K562 (cell line): ENCODE measurements around the gene COPS6. TPM values are rescaled to one million over a fixed set of nuclear protein-coding genes. Genes with fewer than 3 reads are reported as not detected.

Source experiments
- ATAC-seq: fragments of 200-7000 bp; cut with Tn5 transposase; 3 replicates; pipeline ENCODE4 v1.9.1; 2020; ENCODE audit warnings: moderate library complexity
- BruUV-seq: library from RNA; stranded (reverse); fragments of 400-500 nt; replicated peaks from 2 replicates; lab custom pipeline; 2021; lab: Mats Ljungman, UMichigan
- CTCF ChIA-PET: fragments of 300-600 bp; formaldehyde crosslinking; extraction: SDS; loops from one replicate; lab custom pipeline; 2021; ENCODE audit warnings: low intra/inter-chr PET ratio; lab: Yijun Ruan, JAX
- POLR2A ChIA-PET: fragments of 300-600, 350-650 bp; sonication (Branson Sonifier 250); formaldehyde crosslinking; extraction: SDS; loops from one replicate; lab custom pipeline; 2021; ENCODE audit warnings: antibody characterized with exemption, inconsistent platforms; lab: Yijun Ruan, JAX
- DNase-seq, 4 experiments: peaks; one replicate each; pipeline versions ENCODE4 v3.0.0 to v3.0.0-alpha.2; 2011 to 2018; ENCODE audit warnings: low spot score in 3 of 4, mixed read lengths in 3 of 4; ENCODE audit errors: extremely low read depth in 1 of 4
- FAIRE-seq: peaks from 2 replicates; lab custom pipeline; 2011; peaks lifted over from hg19 to GRCh38; lab: Jason Lieb, UNC
- H2AFZ ChIP-seq: 2 replicates; pipeline ENCODE4 v1.6.0; 2011; ENCODE audit warnings: low read depth, low read length, control low read depth, inconsistent platforms
- H3K27ac ChIP-seq: fragments of 200-600 bp; 3 replicates; pipeline ENCODE4 v1.8.0; 2011; ENCODE audit warnings: low read depth, mild to moderate bottlenecking, control low read depth, inconsistent platforms, low read length, moderate library complexity, mixed read lengths; ENCODE audit errors: extremely low read depth
- H3K27me3 ChIP-seq, 2 experiments: fragments of 300-600 bp in 1 of 2; 2 replicates in 1 of 2; 3 replicates in 1 of 2; pipeline versions ENCODE4 v1.6.0 to v1.8.0; 2011; ENCODE audit warnings: inconsistent platforms in 2 of 2, low read length in 2 of 2, mild to moderate bottlenecking in 1 of 2, mixed read lengths in 1 of 2, moderate library complexity in 1 of 2; ENCODE audit not compliant: control insufficient read depth in 2 of 2, insufficient read depth in 2 of 2
- H3K36me3 ChIP-seq: fragments of 300-600 bp; 3 replicates; pipeline ENCODE4 v1.8.0; 2011; ENCODE audit warnings: mild to moderate bottlenecking, low read length, inconsistent platforms; ENCODE audit not compliant: control insufficient read depth, insufficient read depth
- H3K4me1 ChIP-seq, 2 experiments: fragments of 200-600 bp in 1 of 2; replicated peaks in 1 of 2; 2 replicates in 1 of 2; 3 replicates in 1 of 2; pipeline versions ENCODE4 v1.5.1 to v1.8.0; 2011; ENCODE audit warnings: inconsistent platforms in 2 of 2, low read length in 2 of 2, mild to moderate bottlenecking in 1 of 2, mixed read lengths in 1 of 2, moderate library complexity in 1 of 2; ENCODE audit not compliant: control insufficient read depth in 2 of 2, insufficient read depth in 2 of 2
- H3K4me2 ChIP-seq: 2 replicates; pipeline ENCODE4 v1.6.1; 2011; ENCODE audit warnings: low read length, control low read depth, inconsistent platforms, mixed read lengths; ENCODE audit not compliant: insufficient read depth
- H3K4me3 ChIP-seq: fragments of 200-600 bp; sonication (generic), shearing (Covaris generic); 2 replicates; pipeline ENCODE4 v1.5.1; 2016; ENCODE audit warnings: control low read depth, inconsistent platforms
- H3K79me2 ChIP-seq: fragments of 200-600 bp; 3 replicates; pipeline ENCODE4 v1.8.0; 2011; ENCODE audit warnings: low read length, inconsistent platforms; ENCODE audit not compliant: control insufficient read depth, insufficient read depth
- H3K9ac ChIP-seq, 2 experiments: 2 replicates each; pipeline versions ENCODE4 v1.6.0 to v1.6.1; 2011; ENCODE audit warnings: low read depth in 2 of 2, low read length in 2 of 2, control low read depth in 1 of 2, inconsistent platforms in 1 of 2, mild to moderate bottlenecking in 1 of 2, mixed read lengths in 1 of 2; ENCODE audit not compliant: insufficient read depth in 1 of 2
- H3K9me1 ChIP-seq: one replicate; pipeline ENCODE4 v1.6.0; 2011; ENCODE audit warnings: inconsistent platforms, mild to moderate bottlenecking, low read length, moderate library complexity; ENCODE audit not compliant: control insufficient read depth, insufficient read depth
- H3K9me3 ChIP-seq: replicated peaks from 2 replicates; pipeline ENCODE4 v1.5.1; 2011; ENCODE audit warnings: low read depth, low read length, inconsistent platforms; ENCODE audit not compliant: control insufficient read depth, insufficient read depth
- H4K20me1 ChIP-seq: replicated peaks from 2 replicates; pipeline ENCODE4 v1.6.1; 2011; ENCODE audit warnings: low read length, inconsistent platforms, mixed read lengths; ENCODE audit not compliant: control insufficient read depth, insufficient read depth
- POLR2G ChIP-seq: fragments of 200-400 bp; formaldehyde crosslinking; IDR thresholded peaks from 2 replicates; pipeline ENCODE4 v1.6.1; 2017; ENCODE audit warnings: low read depth, mild to moderate bottlenecking, antibody characterized with exemption, low read length, moderate library complexity
- PRPF4 ChIP-seq: fragments of 200-400 bp; formaldehyde crosslinking; IDR thresholded peaks from one replicate; pipeline ENCODE4 v1.6.1; 2017; ENCODE audit warnings: low read length, low read depth, mild to moderate bottlenecking; ENCODE audit not compliant: insufficient read depth, poor library complexity, severe bottlenecking
- RBFOX2 ChIP-seq: fragments of 200-400 bp; formaldehyde crosslinking; IDR thresholded peaks from 2 replicates; pipeline ENCODE4 v1.6.1; 2017; ENCODE audit warnings: low read depth, mild to moderate bottlenecking, low read length, moderate library complexity
- RBM39 ChIP-seq: fragments of 200-400 bp; formaldehyde crosslinking; optimal IDR thresholded peaks from 2 replicates; pipeline ENCODE3; 2018; ENCODE audit warnings: low read depth, low read length
- WGBS: fragments of 100-300 bp; shearing (Covaris generic); methylation state at CpG from one replicate; pipeline ENCODE4 v1.1.6; 2016; ENCODE audit warnings: low coverage, mixed read lengths; ENCODE audit not compliant: insufficient coverage; ENCODE audit errors: missing lambda C conversion rate; 5-methylcytosine and 5-hydroxymethylcytosine counted together
- in situ Hi-C: fragments of 300-500 bp; cut with MboI; formaldehyde crosslinking; loops from 4 replicates; pipeline ENCODE4 v1.15.0; 2018; ENCODE audit warnings: inconsistent platforms, mixed read lengths
- intact Hi-C: fragments of 100-400 bp; cut with micrococcal nuclease; formaldehyde crosslinking; loops from 2 replicates; pipeline ENCODE4 v1.14.2; 2022
- polyA plus RNA-seq, 8 experiments: library from polyadenylated mRNA; depleted of rRNA in 4 of 8; stranded (reverse) in 5 of 8; unstranded in 3 of 8; fragments of >200 nt; fragmentation: Nextera tagmentation in 2 of 8; fragmentation: Illumina TruSeq in 1 of 8; extraction: Ambion mirVana in 2 of 8; extraction: Trizol in 1 of 8; gene quantifications; 2 replicates each; pipeline versions ENCODE4 v1.2.1 to v1.2.3, GENCODE V29; 2011 to 2014; ENCODE audit warnings: inconsistent platforms in 1 of 8, missing spikeins in 1 of 8
- total RNA-seq, 7 experiments: library from RNA; depleted of rRNA in 6 of 7; stranded (reverse); fragments of >200 nt in 6 of 7; fragmentation: Illumina TruSeq in 2 of 7; extraction: Trizol in 2 of 7; gene quantifications; 2 replicates each; pipeline versions ENCODE4 v1.2.1 to v1.2.3, GENCODE V29; 2011 to 2021; ENCODE audit warnings: low replicate concordance in 1 of 7
- TF ChIP-seq, protein P1 (sequence below): fragments of 200-800 bp; sonication (Bioruptor generic); IDR thresholded peaks from 2 replicates; pipeline ENCODE4 v1.6.1; 2016; ENCODE audit warnings: missing genetic modification characterization, missing compliant biosample characterization

Gene COPS6
- total and polyA plus RNA-seq, 9 of the 15 experiments (the other 6 are each of a cell fraction or from before 2014, with no cell fraction given): 63.0 to 331 (median 168) TPM

DNA sequence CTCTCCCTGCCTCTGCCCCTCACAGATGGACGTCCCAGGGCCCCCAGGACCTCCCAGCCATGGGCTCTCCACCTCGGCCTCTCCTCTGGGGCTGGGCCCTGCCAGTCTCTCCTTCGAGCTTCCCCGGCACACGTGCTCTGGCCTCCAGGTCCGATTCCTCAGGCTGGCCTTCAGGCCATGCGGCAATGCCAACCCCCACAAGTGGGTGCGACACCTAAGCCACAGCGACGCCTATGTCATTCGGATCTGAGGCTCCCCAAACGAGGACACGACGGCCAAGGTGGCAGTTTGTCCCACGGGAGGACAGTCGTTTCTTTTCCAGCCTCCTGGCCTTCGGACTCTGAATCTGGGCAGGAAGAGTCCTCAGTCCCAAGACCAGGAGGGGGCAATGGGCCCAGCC, 17.9 kb downstream of the COPS6 start:
- Histone ChIP-seq H3K9me1 (no peaks in the 10 kb centered on the region), H3K27ac (no peak overlapping the region), H3K4me2 (no peak overlapping the region), H4K20me1 (no peaks in the 10 kb centered on the region), H3K4me1 (peaks cover 7 to 45% of the 10 kb centered on the region in 2 experiments; a peak in 4 of 5 replicates), H3K9me3 (no peaks in the 10 kb centered on the region), H3K27me3 (no peaks in the 10 kb centered on the region), H3K79me2 (peaks cover 8% of the 10 kb centered on the region; the same call in 2 of the 3 replicates), H3K9ac (peak overlapping the region in 1 of 2 experiments; percentile 62; a peak in 1 of 4 replicates), H2AFZ (no peak overlapping the region), H3K36me3 (peaks cover 71% of the 10 kb centered on the region; the same call in 2 of the 3 replicates), H3K4me3 (no peak overlapping the region)
- intact Hi-C loops (no loop called here), in situ Hi-C loops (no loop called here)
- DNase-seq (peak in 1 of 4 experiments; percentile 5), FAIRE-seq (no peak), ATAC-seq (no peak)
- POLR2A ChIA-PET: interaction anchor here (0.5 to 1.0 kb wide), 3 partner anchors 13 to 24 kb away, joined by 3 to 7 read pairs (median 3); partner anchors contain the start of gene MBLAC1
- TF ChIP-seq PRPF4 (no peak), RBM39 (no peak), RBFOX2 (peak; percentile 60), POLR2G (peak; percentile 42; the same call in 1 of the 2 replicates)
- TF ChIP-seq, protein P1, sequence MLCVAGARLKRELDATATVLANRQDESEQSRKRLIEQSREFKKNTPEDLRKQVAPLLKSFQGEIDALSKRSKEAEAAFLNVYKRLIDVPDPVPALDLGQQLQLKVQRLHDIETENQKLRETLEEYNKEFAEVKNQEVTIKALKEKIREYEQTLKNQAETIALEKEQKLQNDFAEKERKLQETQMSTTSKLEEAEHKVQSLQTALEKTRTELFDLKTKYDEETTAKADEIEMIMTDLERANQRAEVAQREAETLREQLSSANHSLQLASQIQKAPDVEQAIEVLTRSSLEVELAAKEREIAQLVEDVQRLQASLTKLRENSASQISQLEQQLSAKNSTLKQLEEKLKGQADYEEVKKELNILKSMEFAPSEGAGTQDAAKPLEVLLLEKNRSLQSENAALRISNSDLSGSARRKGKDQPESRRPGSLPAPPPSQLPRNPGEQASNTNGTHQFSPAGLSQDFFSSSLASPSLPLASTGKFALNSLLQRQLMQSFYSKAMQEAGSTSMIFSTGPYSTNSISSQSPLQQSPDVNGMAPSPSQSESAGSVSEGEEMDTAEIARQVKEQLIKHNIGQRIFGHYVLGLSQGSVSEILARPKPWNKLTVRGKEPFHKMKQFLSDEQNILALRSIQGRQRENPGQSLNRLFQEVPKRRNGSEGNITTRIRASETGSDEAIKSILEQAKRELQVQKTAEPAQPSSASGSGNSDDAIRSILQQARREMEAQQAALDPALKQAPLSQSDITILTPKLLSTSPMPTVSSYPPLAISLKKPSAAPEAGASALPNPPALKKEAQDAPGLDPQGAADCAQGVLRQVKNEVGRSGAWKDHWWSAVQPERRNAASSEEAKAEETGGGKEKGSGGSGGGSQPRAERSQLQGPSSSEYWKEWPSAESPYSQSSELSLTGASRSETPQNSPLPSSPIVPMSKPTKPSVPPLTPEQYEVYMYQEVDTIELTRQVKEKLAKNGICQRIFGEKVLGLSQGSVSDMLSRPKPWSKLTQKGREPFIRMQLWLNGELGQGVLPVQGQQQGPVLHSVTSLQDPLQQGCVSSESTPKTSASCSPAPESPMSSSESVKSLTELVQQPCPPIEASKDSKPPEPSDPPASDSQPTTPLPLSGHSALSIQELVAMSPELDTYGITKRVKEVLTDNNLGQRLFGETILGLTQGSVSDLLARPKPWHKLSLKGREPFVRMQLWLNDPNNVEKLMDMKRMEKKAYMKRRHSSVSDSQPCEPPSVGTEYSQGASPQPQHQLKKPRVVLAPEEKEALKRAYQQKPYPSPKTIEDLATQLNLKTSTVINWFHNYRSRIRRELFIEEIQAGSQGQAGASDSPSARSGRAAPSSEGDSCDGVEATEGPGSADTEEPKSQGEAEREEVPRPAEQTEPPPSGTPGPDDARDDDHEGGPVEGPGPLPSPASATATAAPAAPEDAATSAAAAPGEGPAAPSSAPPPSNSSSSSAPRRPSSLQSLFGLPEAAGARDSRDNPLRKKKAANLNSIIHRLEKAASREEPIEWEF (CRISPR knock-in tag): no peak
- CTCF ChIA-PET: no interaction called here
- no TSS peak for BruUV-seq
- 80% methylated on average over 17 of the region's 17 CpGs for WGBS
